Testis (tissue), 3 donors: ENCODE results near the gene PATE3. TPM values are rescaled to one million over a fixed set of nuclear protein-coding genes. Genes with fewer than 3 reads are reported as not detected.

Source experiments
- DNase-seq: peaks from one replicate; pipeline ENCODE4 v3.0.0-alpha.2; 2019
- H3K27ac ChIP-seq, 2 donors: fragments of 200-600 bp; sonication (generic); one replicate each; pipeline ENCODE4 v1.5.1; 2019
- H3K27me3 ChIP-seq: fragments of 200-600 bp; sonication (generic); one replicate; pipeline ENCODE4 v1.5.1; 2019
- H3K36me3 ChIP-seq: fragments of 200-600 bp; sonication (generic); one replicate; pipeline ENCODE4 v1.5.1; 2017; ENCODE audit warnings: low read depth; ENCODE audit errors: missing control alignments
- H3K4me1 ChIP-seq: fragments of 200-600 bp; sonication (generic); one replicate; pipeline ENCODE4 v1.5.1; 2019
- H3K4me3 ChIP-seq, 2 donors: fragments of 200-600 bp; sonication (generic); one replicate each; pipeline ENCODE4 v1.5.1; 2017 to 2019
- H3K9me3 ChIP-seq: fragments of 200-600 bp; sonication (generic); one replicate; pipeline ENCODE4 v1.5.1; 2017
- POLR2A ChIP-seq: fragments of 450-650 bp; IDR thresholded peaks from one replicate; pipeline ENCODE4 v1.6.1; 2017; ENCODE audit warnings: antibody characterized with exemption, mild to moderate bottlenecking, moderate library complexity
- WGBS, 2 donors: methylation state at CpG; one replicate each; pipeline ENCODE4 v1.1.5; 2018; 5-methylcytosine and 5-hydroxymethylcytosine counted together
- intact Hi-C: fragments of 100-400 bp; cut with DNase I; formaldehyde crosslinking; loops from one replicate; pipeline ENCODE4 v1.15.1; 2023; ENCODE audit warnings: low total_unique reads
- polyA plus RNA-seq: library from polyadenylated mRNA; stranded (reverse); fragments of 350-450 nt; fragmentation: Illumina TruSeq; extraction: RNeasy Lipid Tissue Mini Kit (QIAGEN cat#74804); gene quantifications from one replicate; pipeline ENCODE4 v1.2.3, GENCODE V29; 2014; ENCODE audit warnings: low read depth, low replicate concordance; ENCODE audit not compliant: insufficient read depth
- total RNA-seq, 2 donors: library from RNA; depleted of rRNA; stranded (reverse); fragments of >200 nt; gene quantifications; one replicate each; pipeline ENCODE4 v1.2.3, GENCODE V29; 2016
- TF ChIP-seq, protein P1 (sequence below), 3 experiments: fragments of 450-650 bp in 2 of 3; fragments of 200-600 bp in 1 of 3; sonication (generic) in 1 of 3; IDR thresholded peaks; one replicate each; pipeline ENCODE4 v1.5.1; 2016 to 2019; ENCODE audit warnings: antibody characterized with exemption in 3 of 3, mild to moderate bottlenecking in 2 of 3, moderate library complexity in 1 of 3

The PATE3 gene
- total and polyA plus RNA-seq, 3 donors from 2014 or later, result not detected

DNA sequence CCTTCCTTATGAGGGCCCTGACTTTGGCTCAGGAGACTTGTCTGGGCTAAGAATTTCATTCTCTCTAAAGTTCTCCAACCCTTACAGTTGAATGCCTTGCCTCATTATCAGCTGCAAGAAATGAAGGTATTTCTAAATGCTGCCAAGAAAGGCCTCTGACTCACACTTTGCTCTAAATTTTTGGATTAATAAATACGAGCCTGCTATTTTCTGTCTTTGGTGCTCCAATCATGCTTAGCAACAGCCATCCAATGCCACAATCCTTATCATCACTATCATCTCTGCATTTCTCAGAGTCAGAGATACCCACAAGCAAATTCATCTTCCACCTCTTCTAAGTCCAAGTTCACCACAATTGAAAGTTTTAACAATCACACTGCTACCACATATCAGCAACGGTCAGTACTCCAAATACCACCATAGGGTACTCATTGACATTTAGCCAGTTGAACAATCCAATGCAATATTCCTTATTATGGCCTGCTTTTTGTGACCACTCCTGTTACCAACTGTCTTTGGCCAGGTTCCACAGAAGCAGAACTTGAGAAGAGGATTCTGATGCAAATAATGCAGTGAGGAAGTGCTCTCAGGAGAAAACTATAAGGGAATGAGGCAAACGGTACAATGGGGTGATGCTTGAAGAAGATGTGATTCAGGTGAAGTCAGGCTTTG lies 15.0 kb upstream of the PATE3 start:
- H3K4me3 ChIP-seq, result no peak overlapping the region
- H3K36me3 ChIP-seq, result no peaks in the 10 kb centered on the region
- intact Hi-C loops, result no loop called here
- WGBS, 2 donors, result 62 to 74% methylated on average over 3 of the region's 3 CpGs
- no peaks in the 10 kb centered on the region for H3K27me3 ChIP-seq
- no peaks in the 10 kb centered on the region for H3K4me1 ChIP-seq
- no peak for DNase-seq
- H3K27ac ChIP-seq, result no peak overlapping the region
- H3K9me3 ChIP-seq, result no peaks in the 10 kb centered on the region
- TF ChIP-seq POLR2A, result no peak
- TF ChIP-seq, protein P1, sequence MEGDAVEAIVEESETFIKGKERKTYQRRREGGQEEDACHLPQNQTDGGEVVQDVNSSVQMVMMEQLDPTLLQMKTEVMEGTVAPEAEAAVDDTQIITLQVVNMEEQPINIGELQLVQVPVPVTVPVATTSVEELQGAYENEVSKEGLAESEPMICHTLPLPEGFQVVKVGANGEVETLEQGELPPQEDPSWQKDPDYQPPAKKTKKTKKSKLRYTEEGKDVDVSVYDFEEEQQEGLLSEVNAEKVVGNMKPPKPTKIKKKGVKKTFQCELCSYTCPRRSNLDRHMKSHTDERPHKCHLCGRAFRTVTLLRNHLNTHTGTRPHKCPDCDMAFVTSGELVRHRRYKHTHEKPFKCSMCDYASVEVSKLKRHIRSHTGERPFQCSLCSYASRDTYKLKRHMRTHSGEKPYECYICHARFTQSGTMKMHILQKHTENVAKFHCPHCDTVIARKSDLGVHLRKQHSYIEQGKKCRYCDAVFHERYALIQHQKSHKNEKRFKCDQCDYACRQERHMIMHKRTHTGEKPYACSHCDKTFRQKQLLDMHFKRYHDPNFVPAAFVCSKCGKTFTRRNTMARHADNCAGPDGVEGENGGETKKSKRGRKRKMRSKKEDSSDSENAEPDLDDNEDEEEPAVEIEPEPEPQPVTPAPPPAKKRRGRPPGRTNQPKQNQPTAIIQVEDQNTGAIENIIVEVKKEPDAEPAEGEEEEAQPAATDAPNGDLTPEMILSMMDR (IDR thresholded peaks at IDR 0.05), result no peak

DNA sequence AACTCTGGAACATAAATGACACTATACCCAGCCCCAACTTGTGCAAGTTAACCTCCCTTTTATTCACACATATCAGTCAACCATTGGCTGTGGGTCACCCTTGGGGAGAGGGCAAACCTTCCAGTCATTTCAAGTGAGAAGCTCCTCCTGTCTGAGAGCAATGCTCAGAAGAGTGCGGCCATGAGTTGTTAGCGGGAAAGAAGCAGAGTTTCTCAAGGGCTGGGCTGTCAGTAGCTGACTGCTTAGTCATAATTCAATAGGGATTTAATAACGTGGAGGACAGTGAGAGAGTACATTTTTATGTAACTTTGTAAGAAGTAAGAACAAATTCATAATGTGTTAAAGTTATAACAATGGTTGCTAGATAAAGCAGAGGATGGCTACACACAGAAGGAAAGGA lies 14.4 kb upstream of the PATE3 start:
- H3K27me3 ChIP-seq, result no peaks in the 10 kb centered on the region
- H3K9me3 ChIP-seq, result no peaks in the 10 kb centered on the region
- H3K27ac ChIP-seq, result no peak overlapping the region
- H3K4me3 ChIP-seq, result no peak overlapping the region
- no peaks in the 10 kb centered on the region for H3K4me1 ChIP-seq
- TF ChIP-seq, protein P1 (IDR thresholded peaks at IDR 0.05), result no peak
- TF ChIP-seq POLR2A, result no peak
- 68 to 72% methylated on average over 3 of the region's 3 CpGs for WGBS, 2 donors
- DNase-seq, result no peak
- intact Hi-C loops, result no loop called here
- H3K36me3 ChIP-seq, result no peaks in the 10 kb centered on the region

DNA sequence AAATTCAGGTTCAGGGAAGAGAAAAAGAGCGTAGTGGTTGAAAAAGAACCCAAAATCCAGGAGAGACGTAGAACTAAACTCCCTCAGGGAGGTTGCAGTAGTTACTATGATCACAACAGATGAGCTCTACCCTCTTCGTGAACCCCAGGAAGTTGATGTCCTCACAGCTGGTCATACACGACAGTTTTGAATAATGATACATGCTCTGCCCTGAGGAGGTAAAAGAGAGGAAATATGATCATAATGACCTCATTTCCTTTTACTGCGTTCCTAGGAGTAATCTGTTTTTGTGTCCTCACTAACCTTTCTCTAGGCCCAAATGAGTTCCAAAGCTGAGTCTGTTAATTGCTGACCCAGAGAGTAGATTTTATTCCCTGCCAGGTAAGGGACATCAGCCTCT lies 10.6 kb upstream of the PATE3 start:
- TF ChIP-seq POLR2A, result no peak
- TF ChIP-seq, protein P1 (IDR thresholded peaks at IDR 0.05), result no peak
- Histone ChIP-seq H3K4me3 (no peak overlapping the region), H3K36me3 (no peaks in the 10 kb centered on the region), H3K27me3 (no peaks in the 10 kb centered on the region), H3K27ac (no peak overlapping the region), H3K4me1 (no peaks in the 10 kb centered on the region), H3K9me3 (no peaks in the 10 kb centered on the region)
- 61 to 64% methylated on average over 5 of the region's 5 CpGs for WGBS, 2 donors
- no peak for DNase-seq
- intact Hi-C loops, result no loop called here

DNA sequence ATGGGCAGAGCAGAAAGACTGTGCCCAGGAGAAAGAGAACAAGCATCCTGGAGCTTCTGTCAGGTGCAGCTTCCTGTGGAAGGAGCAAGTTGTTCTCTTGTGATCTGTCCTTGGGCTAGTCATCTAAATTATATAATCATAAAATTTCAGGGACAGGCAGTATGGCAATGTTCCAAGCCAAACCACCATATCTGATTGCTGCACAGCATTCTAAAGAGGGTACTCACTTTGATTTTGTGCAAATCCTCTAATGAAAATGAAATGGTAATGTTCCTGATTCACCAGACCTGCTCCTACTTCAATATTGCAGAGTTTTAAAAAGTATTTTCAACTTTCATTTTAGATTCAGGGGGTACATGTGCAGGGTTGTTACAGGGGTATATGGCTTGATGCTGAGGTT lies 9.2 kb upstream of the PATE3 start, which contains the start of gene PATE2:
Gene PATE2, minus strand, starts transcription at position 101 of the 400 bp plus-strand sequence. Its CDS starts 55 bp downstream, at position 46.
- TF ChIP-seq, protein P1 (IDR thresholded peaks at IDR 0.05), result no peak
- TF ChIP-seq POLR2A, result no peak
- Histone ChIP-seq H3K27me3 (no peaks in the 10 kb centered on the region), H3K9me3 (no peaks in the 10 kb centered on the region), H3K36me3 (no peaks in the 10 kb centered on the region), H3K4me3 (no peak within 1 kb of the TSS), H3K4me1 (no peaks in the 10 kb centered on the region), H3K27ac (no peak within 1 kb of the TSS)
- intact Hi-C loops, result no loop called here
- DNase-seq, result no peak

DNA sequence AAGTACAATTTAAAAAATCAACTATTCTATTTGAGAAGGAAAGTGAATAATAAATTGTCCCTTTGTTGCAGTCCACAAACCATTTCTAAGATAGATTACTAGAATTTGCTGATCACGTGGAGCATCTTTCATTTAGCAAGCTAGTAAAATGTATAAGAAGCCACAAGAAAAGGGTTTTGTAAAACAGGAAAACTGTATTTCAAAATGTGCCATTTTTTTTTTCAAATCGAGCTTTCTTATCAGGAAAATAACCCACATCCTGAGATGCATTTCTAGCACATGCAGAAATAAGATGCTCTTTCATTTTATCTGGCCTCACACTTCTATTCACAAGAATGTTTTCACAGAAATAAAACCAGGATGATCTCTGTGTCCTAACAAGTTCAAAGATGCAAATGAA lies 3.2 kb upstream of the PATE3 start:
- H3K4me1 ChIP-seq, result no peaks in the 10 kb centered on the region
- TF ChIP-seq POLR2A, result no peak
- H3K4me3 ChIP-seq, result no peak overlapping the region
- no peak overlapping the region for H3K27ac ChIP-seq
- no peaks in the 10 kb centered on the region for H3K27me3 ChIP-seq
- intact Hi-C loops, result no loop called here
- no peak for DNase-seq
- H3K9me3 ChIP-seq, result no peaks in the 10 kb centered on the region
- WGBS, 2 donors, result 62 to 64% methylated on average over 2 of the region's 2 CpGs
- H3K36me3 ChIP-seq, result no peaks in the 10 kb centered on the region
